Tibial nerve (tissue), 4 donors: ENCODE data around the gene EED. TPM values are rescaled to one million over a fixed set of nuclear protein-coding genes. Genes with fewer than 3 reads are reported as not detected.
A peak's percentile ranks its signal among the peaks of the same experiment; 100 is the strongest.
"Not testable (repeated sequence)": the region's sequence is repeated elsewhere in the genome, so short reads cannot be mapped to it uniquely, and the experiment has no call there.

Experiments
- DNase-seq, 2 donors: peaks; one replicate each; pipeline ENCODE4 v3.0.0-alpha.2; 2019; ENCODE audit warnings: low spot score in 2 of 2
- H3K27ac ChIP-seq, 4 donors: fragments of 200-600 bp; sonication (generic) in 3 of 4; one replicate each; pipeline ENCODE4 v1.5.1; 2017 to 2019; ENCODE audit warnings: mild to moderate bottlenecking in 1 of 4
- H3K27me3 ChIP-seq, 2 donors: fragments of 200-600 bp; sonication (generic) in 1 of 2; one replicate each; pipeline versions ENCODE4 v1.5.1 to v1.6.0; 2017 to 2019
- H3K36me3 ChIP-seq, 3 donors: fragments of 200-600 bp; sonication (generic); one replicate each; pipeline ENCODE4 v1.5.1; 2018 to 2019
- H3K4me1 ChIP-seq, 4 donors: fragments of 200-600 bp; sonication (generic) in 3 of 4; one replicate each; pipeline ENCODE4 v1.5.1; 2017 to 2019
- H3K4me3 ChIP-seq, 4 donors: fragments of 200-600 bp; sonication (generic) in 3 of 4; one replicate each; pipeline ENCODE4 v1.5.1; 2017 to 2019; ENCODE audit warnings: mild to moderate bottlenecking in 1 of 4, moderate library complexity in 1 of 4
- H3K9me3 ChIP-seq, 4 donors: fragments of 200-600 bp; sonication (generic) in 3 of 4; one replicate each; pipeline ENCODE4 v1.5.1; 2017 to 2019
- EP300 ChIP-seq, 2 donors: sonication (generic); formaldehyde crosslinking; IDR thresholded peaks; one replicate each; pipeline ENCODE4 v1.6.1; 2017; ENCODE audit warnings: antibody characterized with exemption in 2 of 2, mild to moderate bottlenecking in 1 of 2
- POLR2A ChIP-seq, 2 donors: fragments of 450-650 bp; IDR thresholded peaks; one replicate each; pipeline ENCODE4 v1.6.1; 2017; ENCODE audit warnings: antibody characterized with exemption in 2 of 2, mild to moderate bottlenecking in 2 of 2, moderate library complexity in 2 of 2
- WGBS, 2 donors: methylation state at CpG; one replicate each; pipeline ENCODE4 v1.1.5; 2018; 5-methylcytosine and 5-hydroxymethylcytosine counted together
- total RNA-seq, 4 donors: library from RNA; depleted of rRNA; stranded (reverse); fragments of >200 nt; gene quantifications; one replicate each; pipeline ENCODE4 v1.1.0, GENCODE V29; 2016
- TF ChIP-seq, protein P1 (sequence below), 5 experiments: fragments of 200-600 bp in 3 of 5; fragments of 450-650 bp in 2 of 5; sonication (generic) in 3 of 5; IDR thresholded peaks; one replicate each; pipeline ENCODE4 v1.5.1; 2016 to 2019; ENCODE audit warnings: antibody characterized with exemption in 5 of 5, mild to moderate bottlenecking in 3 of 5, moderate library complexity in 2 of 5

Gene EED
- total RNA-seq, 4 donors from 2014 or later: 13.3 to 18.4 (median 16.7) TPM

DNA sequence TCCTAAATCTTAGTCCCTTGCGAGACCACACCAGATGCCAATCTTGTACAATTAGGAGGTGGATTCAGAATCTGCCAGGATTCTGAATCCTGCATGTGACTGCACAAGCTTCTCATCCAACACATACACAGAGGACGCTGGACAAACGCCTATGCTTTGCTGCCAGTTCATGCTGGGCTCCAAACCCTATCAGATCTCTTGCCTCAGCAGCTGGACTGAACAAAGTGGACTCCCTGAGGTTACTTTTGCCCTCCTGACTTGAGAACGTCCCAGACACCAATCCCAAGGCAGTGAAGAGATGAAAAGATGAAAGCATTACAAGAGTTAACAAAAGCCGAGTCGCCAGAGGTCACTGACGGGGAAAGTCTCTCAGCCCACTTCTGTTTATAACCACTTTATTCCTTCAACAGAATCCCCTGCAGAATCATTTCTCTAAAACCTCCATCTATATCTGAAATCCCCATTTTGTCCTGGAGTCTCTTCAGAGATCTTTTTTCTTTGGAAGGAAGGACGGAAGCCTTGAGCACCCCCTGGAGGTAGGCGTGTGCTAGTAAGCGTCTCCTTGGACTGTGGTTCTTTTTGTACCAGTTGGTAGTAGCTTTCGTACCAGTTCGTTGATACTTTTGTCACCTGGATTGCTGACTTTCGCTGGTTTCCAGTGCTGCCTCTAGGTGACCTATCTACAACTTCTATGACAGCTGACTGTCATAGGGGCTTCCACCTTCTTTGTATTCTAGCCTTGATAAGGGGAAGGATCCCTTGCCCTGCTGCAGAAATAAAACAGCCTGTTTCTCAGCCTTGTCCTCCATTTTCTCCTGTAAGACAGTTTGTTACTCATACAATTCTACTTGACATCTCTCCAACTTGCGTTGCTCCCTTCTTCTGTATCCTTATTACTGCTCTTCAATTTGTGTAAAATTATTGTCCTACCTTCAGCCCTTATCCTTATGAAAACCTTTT, 26.1 kb upstream of the EED start:
- Histone ChIP-seq H3K4me1 (peaks cover 0 to 12% (median 9%) of the 10 kb centered on the region in 4 donors), H3K36me3 (no peaks in the 10 kb centered on the region), H3K4me3 (peak overlapping the region in 2 of 4 donors; percentile 22 to 28), H3K27ac (peak overlapping the region in 1 of 4 donors; percentile 11), H3K27me3 (no peaks in the 10 kb centered on the region), H3K9me3 (no peaks in the 10 kb centered on the region)
- DNase-seq: peak; percentile 30 to 59
- WGBS, 2 donors: 17 to 25% methylated on average over 14 of the region's 14 CpGs
- no peak for TF ChIP-seq EP300 (IDR thresholded peaks at IDR 0.05)
- TF ChIP-seq, protein P1, sequence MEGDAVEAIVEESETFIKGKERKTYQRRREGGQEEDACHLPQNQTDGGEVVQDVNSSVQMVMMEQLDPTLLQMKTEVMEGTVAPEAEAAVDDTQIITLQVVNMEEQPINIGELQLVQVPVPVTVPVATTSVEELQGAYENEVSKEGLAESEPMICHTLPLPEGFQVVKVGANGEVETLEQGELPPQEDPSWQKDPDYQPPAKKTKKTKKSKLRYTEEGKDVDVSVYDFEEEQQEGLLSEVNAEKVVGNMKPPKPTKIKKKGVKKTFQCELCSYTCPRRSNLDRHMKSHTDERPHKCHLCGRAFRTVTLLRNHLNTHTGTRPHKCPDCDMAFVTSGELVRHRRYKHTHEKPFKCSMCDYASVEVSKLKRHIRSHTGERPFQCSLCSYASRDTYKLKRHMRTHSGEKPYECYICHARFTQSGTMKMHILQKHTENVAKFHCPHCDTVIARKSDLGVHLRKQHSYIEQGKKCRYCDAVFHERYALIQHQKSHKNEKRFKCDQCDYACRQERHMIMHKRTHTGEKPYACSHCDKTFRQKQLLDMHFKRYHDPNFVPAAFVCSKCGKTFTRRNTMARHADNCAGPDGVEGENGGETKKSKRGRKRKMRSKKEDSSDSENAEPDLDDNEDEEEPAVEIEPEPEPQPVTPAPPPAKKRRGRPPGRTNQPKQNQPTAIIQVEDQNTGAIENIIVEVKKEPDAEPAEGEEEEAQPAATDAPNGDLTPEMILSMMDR (IDR thresholded peaks at IDR 0.05): peak; percentile 81 to 88 (median 84)

DNA sequence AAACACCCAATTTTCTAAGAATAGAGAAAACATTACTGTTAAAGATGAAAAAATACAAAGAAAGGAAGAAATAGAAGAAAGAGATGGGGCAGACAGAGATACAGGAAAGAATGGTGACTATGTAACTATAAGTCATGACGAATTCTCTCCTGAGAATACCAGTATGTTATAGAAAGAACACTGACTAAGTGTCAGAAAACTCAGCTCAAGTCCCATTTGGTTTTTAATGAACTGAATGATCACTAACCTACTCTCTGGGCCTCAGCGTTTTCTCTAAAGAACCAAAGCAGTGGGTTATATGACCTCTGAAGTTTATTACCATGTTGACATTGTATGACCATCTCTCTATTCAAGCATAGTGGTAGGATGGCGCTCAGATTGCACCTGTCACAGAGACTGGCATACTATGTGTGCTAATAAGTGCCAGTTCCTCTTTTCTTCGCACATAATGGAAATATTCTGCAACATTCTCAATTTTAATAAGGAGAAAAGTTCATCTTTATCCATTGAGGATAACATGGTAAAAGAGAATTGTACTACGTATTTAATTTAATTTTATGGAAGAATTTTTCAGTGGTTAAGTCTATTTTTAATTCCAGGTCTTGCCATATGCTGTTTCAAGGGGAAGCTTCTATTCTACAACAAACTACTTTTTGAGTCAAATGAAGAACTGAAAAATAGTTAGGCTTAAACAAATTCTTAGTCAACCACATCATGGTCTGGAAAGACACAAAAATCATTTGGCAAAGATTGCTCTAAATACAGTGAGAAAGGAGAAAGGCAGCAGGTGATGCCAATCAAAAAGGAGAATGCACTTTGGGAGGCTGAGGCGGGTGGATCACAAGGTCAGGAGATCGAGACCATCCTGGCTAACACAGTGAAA, 25.0 kb upstream of the EED start:
- Histone ChIP-seq H3K9me3 (no peaks in the 10 kb centered on the region), H3K27me3 (no peaks in the 10 kb centered on the region)
- TF ChIP-seq EP300 (IDR thresholded peaks at IDR 0.05) (no peak), POLR2A (IDR thresholded peaks at IDR 0.05) (no peak)
- TF ChIP-seq, protein P1 (IDR thresholded peaks at IDR 0.05): no peak

DNA sequence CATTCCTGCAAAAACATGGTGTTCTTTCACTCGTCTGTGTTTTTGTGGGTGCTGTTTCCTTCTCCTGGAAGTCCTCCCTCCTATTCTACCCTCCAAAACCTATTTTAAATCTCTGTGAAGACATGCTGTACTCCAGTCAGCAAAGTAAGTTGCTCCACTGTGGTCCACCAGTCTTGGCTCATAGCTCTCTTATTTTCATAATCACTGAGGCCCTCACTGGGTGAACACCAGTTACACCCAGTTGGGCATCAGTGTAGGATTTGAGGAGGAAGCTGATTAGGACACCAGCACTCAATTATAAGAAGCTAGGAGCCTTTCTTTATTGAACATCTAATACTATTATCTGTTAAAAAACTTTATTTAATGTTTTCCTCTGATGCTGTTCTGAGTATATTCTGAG, 23.9 kb upstream of the EED start:
- H3K9me3 ChIP-seq: no peaks in the 10 kb centered on the region
- H3K36me3 ChIP-seq: no peaks in the 10 kb centered on the region
- no peak for DNase-seq
- TF ChIP-seq, protein P1 (IDR thresholded peaks at IDR 0.05): no peak
- TF ChIP-seq EP300 (IDR thresholded peaks at IDR 0.05) (no peak), POLR2A (IDR thresholded peaks at IDR 0.05) (no peak)
- H3K4me1 ChIP-seq: peaks cover 0 to 12% (median 9%) of the 10 kb centered on the region in 4 donors
- no peaks in the 10 kb centered on the region for H3K27me3 ChIP-seq
- no peak overlapping the region for H3K4me3 ChIP-seq
- 81 to 86% methylated on average over 1 of the region's 1 CpG for WGBS, 2 donors
- H3K27ac ChIP-seq: no peak overlapping the region

More for the DNA sequence above, 25.0 kb upstream of the EED start:
- Histone ChIP-seq H3K36me3 (no peaks in the 10 kb centered on the region), H3K4me3 (no peak overlapping the region), H3K4me1 (peaks cover 0 to 12% (median 9%) of the 10 kb centered on the region in 4 donors), H3K27ac (no peak overlapping the region)
- 92% methylated on average over 7 of the region's 7 CpGs for WGBS, 2 donors
- DNase-seq: no peak

DNA sequence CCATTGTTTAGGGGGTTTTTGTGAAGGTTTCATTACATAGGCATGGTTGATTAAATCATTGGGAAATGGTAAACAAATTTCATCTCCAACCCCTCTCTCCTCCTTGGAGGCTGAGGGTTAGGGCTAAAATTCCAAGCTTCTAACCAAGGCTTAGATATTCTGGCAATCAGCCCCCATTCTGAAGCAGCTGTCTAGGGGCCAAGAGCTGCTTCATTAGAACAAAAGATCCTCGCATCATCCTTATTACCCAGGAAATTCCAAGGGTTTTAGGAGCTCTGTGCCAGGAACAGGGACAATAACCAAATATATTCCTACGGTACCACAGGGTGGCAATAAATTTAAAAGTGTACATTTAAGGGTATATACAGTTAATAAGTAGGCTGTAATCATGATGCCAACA, 22.5 kb upstream of the EED start:
- TF ChIP-seq EP300 (IDR thresholded peaks at IDR 0.05): no peak
- no peak for TF ChIP-seq POLR2A (IDR thresholded peaks at IDR 0.05)
- TF ChIP-seq, protein P1 (IDR thresholded peaks at IDR 0.05): no peak
- Histone ChIP-seq H3K36me3 (no peaks in the 10 kb centered on the region), H3K4me3 (no peak overlapping the region), H3K27ac (no peak overlapping the region), H3K9me3 (no peaks in the 10 kb centered on the region), H3K27me3 (no peaks in the 10 kb centered on the region), H3K4me1 (peaks cover 0 to 12% (median 9%) of the 10 kb centered on the region in 4 donors)
- WGBS, 2 donors: 30 to 35% methylated on average over 2 of the region's 2 CpGs
- DNase-seq: no peak

DNA sequence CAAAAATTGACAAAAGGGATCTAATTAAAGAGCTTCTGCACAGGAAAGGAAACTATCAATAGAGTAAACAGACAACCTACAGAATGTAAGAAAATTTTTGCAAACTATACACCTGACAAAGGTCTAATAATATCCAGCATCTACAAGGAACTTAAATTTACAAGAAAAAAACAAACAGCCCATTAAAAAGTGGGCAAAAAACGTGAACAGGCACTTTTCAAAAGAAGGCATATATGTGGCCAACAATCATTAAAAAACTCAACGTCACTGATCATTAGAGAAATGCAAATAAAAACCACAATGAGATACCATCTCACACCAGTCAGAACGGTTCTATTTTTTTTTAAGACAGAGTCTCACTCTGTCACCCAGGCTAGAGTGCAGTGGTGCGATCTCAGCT, 20.0 kb upstream of the EED start:
- H3K27ac ChIP-seq, DNase-seq, H3K4me3 ChIP-seq, H3K27me3 ChIP-seq, H3K9me3 ChIP-seq, H3K4me1 ChIP-seq, H3K36me3 ChIP-seq: not testable (repeated sequence)
- WGBS, 2 donors: 64 to 76% methylated on average over 4 of the region's 4 CpGs

DNA sequence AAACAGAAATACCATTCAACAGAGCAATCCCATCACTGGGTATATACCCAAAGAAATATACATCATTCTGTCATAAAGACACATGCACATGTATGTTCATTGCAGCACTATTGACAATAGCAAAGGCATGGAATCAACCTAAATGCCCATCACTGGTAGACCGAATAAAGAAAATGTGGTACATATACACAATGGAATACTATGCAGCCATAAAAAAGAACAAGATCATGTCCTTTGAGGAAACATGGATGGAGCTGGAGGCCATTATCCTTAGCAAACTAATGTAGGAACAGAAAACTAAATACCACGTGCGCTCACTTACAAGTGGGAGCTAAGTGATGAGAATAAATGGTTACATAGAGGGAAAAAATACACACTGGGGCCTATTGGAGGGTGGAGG, 19.2 kb upstream of the EED start:
- not testable (repeated sequence) for H3K27me3 ChIP-seq, H3K4me3 ChIP-seq, H3K27ac ChIP-seq, H3K36me3 ChIP-seq, DNase-seq, H3K4me1 ChIP-seq, H3K9me3 ChIP-seq
- whole genome bisulfite sequencing, 2 donors: 97% methylated on average over 3 of the region's 3 CpGs
